Brain microvascular endothelial cell (primary cell): ENCODE measurements around the gene SMARCD3.

Source experiments
- DNase-seq: peaks from one replicate; pipeline ENCODE4 v3.0.0-alpha.2; 2020
- H3K27ac ChIP-seq: fragments of 250-450 bp; sonication (Bioruptor Pico); 2 replicates; pipeline ENCODE4 v1.5.1; 2020; ENCODE audit warnings: mild to moderate bottlenecking, moderate library complexity
- H3K27me3 ChIP-seq: fragments of 250-450 bp; sonication (Bioruptor Pico); replicated peaks from 2 replicates; pipeline ENCODE4 v1.5.1; 2020; ENCODE audit warnings: mild to moderate bottlenecking
- H3K36me3 ChIP-seq: fragments of 250-450 bp; sonication (Bioruptor Pico); replicated peaks from 2 replicates; pipeline ENCODE4 v1.5.1; 2020; ENCODE audit warnings: mild to moderate bottlenecking
- H3K4me3 ChIP-seq: 2 replicates; pipeline ENCODE4 v1.5.1; 2011; ENCODE audit warnings: low read depth, mild to moderate bottlenecking, control low read depth, low read length, moderate library complexity
- CTCF ChIP-seq: IDR thresholded peaks from 2 replicates; pipeline ENCODE4 v1.5.1; 2011; ENCODE audit warnings: low read depth, mild to moderate bottlenecking, moderate library complexity, low read length, control low read depth, inconsistent platforms; ENCODE audit errors: missing control alignments
- in situ Hi-C: cut with HindIII; loops from 2 replicates; pipeline ENCODE4 v1.10.0; 2017; ENCODE audit warnings: low sequenced_read_pairs, low pct_ligation_motif_present

Gene SMARCD3

DNA sequence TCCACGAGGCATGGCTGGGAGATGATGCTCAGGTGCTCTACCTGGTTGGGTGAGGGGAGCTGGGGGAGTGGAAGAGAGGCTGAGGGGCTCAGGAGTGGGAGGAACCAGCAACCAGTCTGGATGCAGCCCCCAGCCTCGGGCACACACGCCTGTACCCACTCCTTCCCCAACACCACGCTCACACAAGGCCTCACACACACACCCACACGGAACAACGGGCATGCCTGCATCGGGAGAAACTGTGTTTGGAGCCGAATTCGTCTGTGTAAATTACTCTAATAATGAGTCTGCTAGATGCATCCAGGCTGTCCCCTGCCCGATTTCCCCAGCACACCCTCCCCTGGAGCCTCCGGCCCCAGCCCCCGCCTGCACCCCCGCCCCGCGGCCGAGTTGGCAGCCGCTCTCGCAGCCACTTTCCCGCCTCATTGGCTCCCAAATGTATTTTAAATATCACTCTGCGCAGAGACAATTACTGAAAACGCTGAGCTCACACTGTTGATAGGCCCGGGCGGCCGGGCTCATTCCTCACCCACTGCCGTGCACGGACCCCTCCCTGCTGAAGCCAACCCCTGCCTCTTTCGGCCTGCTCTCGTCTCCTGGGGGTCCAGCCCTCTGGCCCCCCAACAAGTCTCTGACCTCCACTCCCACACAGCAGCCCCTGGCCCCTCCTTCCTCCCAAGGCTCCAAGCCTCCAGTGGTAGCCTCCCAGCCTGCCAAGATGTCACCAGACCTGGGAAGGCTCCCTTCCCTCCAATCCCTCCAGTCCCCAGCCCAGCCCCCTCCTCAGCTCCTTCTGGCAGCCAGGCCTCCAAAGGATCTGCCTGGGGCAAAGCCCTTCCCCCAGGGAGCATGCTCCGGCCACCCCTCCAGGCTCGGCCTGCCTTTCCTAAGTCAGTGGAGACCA, 49.3 kb downstream of the SMARCD3 start:
- in situ Hi-C loops = no loop called here
- Histone ChIP-seq H3K36me3 (no peaks in the 10 kb centered on the region), H3K27ac (no peak overlapping the region), H3K4me3 (no peak overlapping the region), H3K27me3 (peaks cover 30% of the 10 kb centered on the region)
- no peak for TF ChIP-seq CTCF
- no peak for DNase-seq

DNA sequence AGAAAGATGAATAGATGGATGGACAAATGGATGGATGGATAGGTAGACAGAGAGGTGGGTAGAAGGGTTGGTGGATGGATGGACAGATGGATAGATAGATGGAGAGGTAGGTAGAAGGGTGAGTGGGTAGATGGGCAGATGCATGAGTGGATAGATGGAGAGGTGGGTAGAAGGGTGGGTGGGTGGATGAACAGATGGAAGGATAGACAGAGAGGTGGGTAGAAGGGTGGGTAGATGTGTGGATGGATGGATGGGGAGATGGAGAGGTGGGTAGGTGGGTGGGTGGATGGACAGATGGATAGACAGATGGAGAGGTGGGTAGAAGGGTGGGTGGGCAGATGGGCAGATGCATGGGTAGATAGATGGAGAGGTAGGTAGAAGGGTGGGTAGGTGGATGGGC, 50.6 kb downstream of the SMARCD3 start:
- no peak overlapping the region for H3K4me3 ChIP-seq
- in situ Hi-C loops = no loop called here
- H3K36me3 ChIP-seq = no peaks in the 10 kb centered on the region
- no peak overlapping the region for H3K27ac ChIP-seq
- H3K27me3 ChIP-seq = peaks cover 25% of the 10 kb centered on the region
- DNase-seq = no peak
- no peak for TF ChIP-seq CTCF

DNA sequence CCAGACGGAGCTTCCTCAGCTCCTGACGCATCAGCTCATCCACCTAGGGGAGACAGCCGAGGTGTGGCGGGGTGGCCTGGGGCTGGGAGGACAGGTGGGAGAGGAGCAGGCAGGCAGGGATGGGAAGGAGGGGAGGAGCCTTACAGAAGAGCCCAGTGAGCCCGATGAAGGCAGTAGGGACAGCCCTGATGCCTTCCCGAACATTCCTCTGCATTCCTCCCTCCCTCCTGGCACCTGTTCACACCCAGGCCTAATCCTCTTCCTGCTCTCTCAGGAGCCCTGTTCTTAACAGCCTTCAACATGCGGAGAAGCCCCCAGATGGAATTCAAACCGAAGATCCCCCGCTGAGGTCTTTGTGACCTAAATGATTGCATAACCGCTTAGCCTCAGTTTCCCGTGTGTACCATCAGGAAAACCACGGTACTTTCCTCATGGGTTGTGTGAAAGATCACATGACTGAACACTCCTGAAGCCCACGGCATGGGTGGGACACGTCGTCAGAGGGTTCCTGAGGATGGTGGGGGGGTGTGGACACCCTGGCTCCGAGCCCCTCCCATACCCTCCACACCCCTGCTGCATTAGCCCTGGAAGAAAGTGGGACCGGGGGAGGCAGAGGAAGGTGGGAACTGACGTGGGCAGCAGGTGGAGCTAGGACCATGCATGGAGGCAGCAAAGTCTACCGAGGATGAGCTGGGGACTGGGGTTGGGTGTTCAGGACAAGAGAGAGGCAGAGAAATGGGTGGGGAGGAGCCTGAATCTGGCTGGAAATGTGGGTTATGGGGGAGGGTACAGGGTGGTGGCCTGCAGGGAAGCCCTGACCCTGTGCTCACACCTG, 52.7 kb downstream of the SMARCD3 start:
- Histone ChIP-seq H3K27ac (no peak overlapping the region), H3K36me3 (no peaks in the 10 kb centered on the region), H3K27me3 (peaks cover 18% of the 10 kb centered on the region), H3K4me3 (no peak overlapping the region)
- in situ Hi-C loops = no loop called here
- DNase-seq = no peak
- no peak for TF ChIP-seq CTCF

DNA sequence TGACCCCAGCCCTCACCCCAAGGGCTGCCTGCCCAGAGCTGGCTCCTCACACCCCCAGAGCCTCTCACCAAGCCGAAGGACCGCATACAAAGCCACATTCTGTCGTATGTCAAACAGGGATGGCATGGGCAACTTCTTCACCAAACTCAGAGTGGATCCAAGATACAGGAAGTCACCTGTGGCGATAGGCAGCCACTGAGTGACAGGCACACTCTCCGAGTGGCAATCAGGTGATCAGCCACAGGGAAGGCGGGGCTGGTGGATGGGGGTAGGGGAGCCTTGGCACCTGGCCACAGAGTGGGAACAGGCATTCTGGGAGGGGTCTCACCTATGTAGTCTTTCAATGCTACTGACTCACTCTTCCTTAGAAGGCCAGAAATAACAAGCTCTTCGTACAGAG, 54.3 kb downstream of the SMARCD3 start:
- Histone ChIP-seq H3K36me3 (no peaks in the 10 kb centered on the region), H3K27me3 (peaks cover 19% of the 10 kb centered on the region), H3K4me3 (no peak overlapping the region), H3K27ac (no peak overlapping the region)
- no peak for DNase-seq
- in situ Hi-C loops = no loop called here
- no peak for TF ChIP-seq CTCF

DNA sequence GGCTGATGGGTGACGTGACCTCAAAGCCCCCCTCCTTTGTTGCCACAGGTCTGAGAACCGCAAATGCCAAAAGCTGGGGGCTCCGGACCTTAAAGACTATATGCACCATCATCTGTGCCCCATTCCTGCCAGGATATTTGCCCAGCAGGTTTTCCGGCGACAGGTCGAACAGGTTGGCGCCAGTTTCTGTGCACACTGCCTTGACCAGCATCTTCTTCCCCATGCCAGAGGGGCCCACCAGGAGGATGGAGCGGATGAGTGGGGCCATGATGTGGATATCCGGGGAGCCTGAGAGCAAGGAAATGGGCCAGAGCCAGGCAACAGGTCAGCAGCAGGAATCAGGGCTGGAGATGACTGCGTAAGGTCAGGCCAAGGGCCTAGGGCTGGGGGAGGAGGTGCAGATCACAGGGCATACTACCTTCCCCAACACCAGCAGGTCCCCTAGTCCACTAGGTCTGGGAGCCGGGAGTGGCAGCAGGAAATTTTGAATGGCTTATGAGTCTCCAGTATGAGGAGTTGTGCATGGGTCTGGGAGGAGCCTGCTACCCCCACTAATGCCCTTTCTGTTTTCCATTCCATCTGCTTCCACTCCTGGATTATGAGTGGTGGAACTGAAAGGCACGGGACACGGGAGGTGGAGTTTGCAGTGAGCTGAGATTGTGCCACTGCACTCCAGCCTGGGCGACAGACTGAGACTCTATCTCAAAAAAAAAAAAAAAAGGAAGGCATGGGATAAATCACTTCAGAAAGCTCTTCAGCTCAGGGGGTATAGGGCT, 55.1 kb downstream of the SMARCD3 start:
- in situ Hi-C loops = no loop called here
- H3K36me3 ChIP-seq = no peaks in the 10 kb centered on the region
- DNase-seq = no peak
- H3K27ac ChIP-seq = no peak overlapping the region
- no peak for TF ChIP-seq CTCF
- H3K4me3 ChIP-seq = no peak overlapping the region
- H3K27me3 ChIP-seq = peaks cover 17% of the 10 kb centered on the region
